Lung (tissue), 12 donors: Measurements from ENCODE around the gene ZNF71. TPM values are rescaled to one million over a fixed set of nuclear protein-coding genes. Genes with fewer than 3 reads are reported as not detected.
A peak's percentile ranks its signal among the peaks of the same experiment; 100 is the strongest.

Source experiments
- ATAC-seq: fragments of 200-7000 bp; cut with Tn5 transposase; one replicate; pipeline ENCODE4 v1.9.1; 2020; ENCODE audit warnings: moderate number of reproducible peaks; ENCODE audit not compliant: insufficient read depth, low FRiP score
- DNase-seq, 3 donors: peaks; one replicate each; pipeline ENCODE4 v3.0.0-alpha.2; 2013 to 2017
- H3K27ac ChIP-seq, 2 donors: one replicate each; pipeline ENCODE4 v1.5.1; 2013; ENCODE audit warnings: mild to moderate bottlenecking in 2 of 2, moderate library complexity in 2 of 2, control low read depth in 1 of 2, inconsistent platforms in 1 of 2, low read depth in 1 of 2, low read length in 1 of 2
- H3K27me3 ChIP-seq, 3 donors: one replicate each; pipeline ENCODE4 v1.5.1; 2013; ENCODE audit warnings: low read length in 2 of 3; ENCODE audit not compliant: control insufficient read depth in 3 of 3, insufficient read depth in 3 of 3
- H3K36me3 ChIP-seq, 4 donors: one replicate each; pipeline ENCODE4 v1.5.1; 2013; ENCODE audit warnings: low read length in 4 of 4, mild to moderate bottlenecking in 1 of 4, moderate library complexity in 1 of 4; ENCODE audit not compliant: control insufficient read depth in 4 of 4, insufficient read depth in 4 of 4
- H3K4me1 ChIP-seq, 5 donors: one replicate each; pipeline ENCODE4 v1.5.1; 2013; ENCODE audit warnings: low read length in 5 of 5, mild to moderate bottlenecking in 2 of 5, moderate library complexity in 1 of 5; ENCODE audit not compliant: control insufficient read depth in 5 of 5, insufficient read depth in 5 of 5
- H3K4me3 ChIP-seq: one replicate; pipeline ENCODE4 v1.5.1; 2013; ENCODE audit warnings: mild to moderate bottlenecking, control low read depth, moderate library complexity
- H3K9ac ChIP-seq, 2 donors: one replicate each; pipeline ENCODE4 v1.5.1; 2013; ENCODE audit warnings: low read length in 2 of 2, control low read depth in 1 of 2; ENCODE audit not compliant: insufficient read depth in 1 of 2
- H3K9me3 ChIP-seq, 4 donors: one replicate each; pipeline ENCODE4 v1.5.1; 2013; ENCODE audit warnings: low read length in 3 of 4, mild to moderate bottlenecking in 1 of 4, moderate library complexity in 1 of 4; ENCODE audit not compliant: control insufficient read depth in 4 of 4, insufficient read depth in 3 of 4
- WGBS, 2 donors: extraction: QIAGEN DNeasy Blood & Tissue Kit; methylation state at CpG; one replicate each; pipeline ENCODE4 v1.1.7; 2013; 5-methylcytosine and 5-hydroxymethylcytosine counted together
- polyA plus RNA-seq, 2 donors: library from polyadenylated mRNA; stranded (reverse); fragments of 200-250 nt; gene quantifications; one replicate each; pipeline ENCODE4 v1.2.1, GENCODE V29; 2013
- total RNA-seq, 2 donors: library from RNA; depleted of rRNA in 1 of 2; stranded (reverse); fragments of >200 nt in 1 of 2; gene quantifications; one replicate each; pipeline ENCODE4 v1.2.1, GENCODE V29; 2014 to 2021
- TF ChIP-seq, protein P1 (sequence below): IDR thresholded peaks from 2 replicates; pipeline ENCODE4 v1.5.1; 2012; ENCODE audit warnings: mild to moderate bottlenecking; ENCODE audit errors: control extremely low read depth, extremely low read depth
- donor health status: control.
- donor health status: control.
- donor health status: Bipolar disorder and iron deficiency.
- donor health status: healthy.
- donor health status: DM: yes; HTN: yes; CAD: no.

The ZNF71 gene
- total and polyA plus RNA-seq, 4 donors: 2.5 to 8.3 (median 5.8) TPM

GRCh38 chr19:56633021-56633420, 37.9 kb downstream of the ZNF71 start:
- Histone ChIP-seq H3K4me3 (no peak overlapping the region), H3K9ac (no peak overlapping the region), H3K27me3 (no peaks in the 10 kb centered on the region), H3K27ac (no peak overlapping the region), H3K9me3 (peaks cover 0 to 38% (median 16%) of the 10 kb centered on the region in 4 donors), H3K36me3 (no peaks in the 10 kb centered on the region), H3K4me1 (no peaks in the 10 kb centered on the region)
- DNase-seq (no peak), ATAC-seq (no peak)
- TF ChIP-seq, protein P1, sequence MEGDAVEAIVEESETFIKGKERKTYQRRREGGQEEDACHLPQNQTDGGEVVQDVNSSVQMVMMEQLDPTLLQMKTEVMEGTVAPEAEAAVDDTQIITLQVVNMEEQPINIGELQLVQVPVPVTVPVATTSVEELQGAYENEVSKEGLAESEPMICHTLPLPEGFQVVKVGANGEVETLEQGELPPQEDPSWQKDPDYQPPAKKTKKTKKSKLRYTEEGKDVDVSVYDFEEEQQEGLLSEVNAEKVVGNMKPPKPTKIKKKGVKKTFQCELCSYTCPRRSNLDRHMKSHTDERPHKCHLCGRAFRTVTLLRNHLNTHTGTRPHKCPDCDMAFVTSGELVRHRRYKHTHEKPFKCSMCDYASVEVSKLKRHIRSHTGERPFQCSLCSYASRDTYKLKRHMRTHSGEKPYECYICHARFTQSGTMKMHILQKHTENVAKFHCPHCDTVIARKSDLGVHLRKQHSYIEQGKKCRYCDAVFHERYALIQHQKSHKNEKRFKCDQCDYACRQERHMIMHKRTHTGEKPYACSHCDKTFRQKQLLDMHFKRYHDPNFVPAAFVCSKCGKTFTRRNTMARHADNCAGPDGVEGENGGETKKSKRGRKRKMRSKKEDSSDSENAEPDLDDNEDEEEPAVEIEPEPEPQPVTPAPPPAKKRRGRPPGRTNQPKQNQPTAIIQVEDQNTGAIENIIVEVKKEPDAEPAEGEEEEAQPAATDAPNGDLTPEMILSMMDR: no peak
- 21 to 26% methylated on average over 1 of the region's 1 CpG for WGBS, 2 donors

DNA sequence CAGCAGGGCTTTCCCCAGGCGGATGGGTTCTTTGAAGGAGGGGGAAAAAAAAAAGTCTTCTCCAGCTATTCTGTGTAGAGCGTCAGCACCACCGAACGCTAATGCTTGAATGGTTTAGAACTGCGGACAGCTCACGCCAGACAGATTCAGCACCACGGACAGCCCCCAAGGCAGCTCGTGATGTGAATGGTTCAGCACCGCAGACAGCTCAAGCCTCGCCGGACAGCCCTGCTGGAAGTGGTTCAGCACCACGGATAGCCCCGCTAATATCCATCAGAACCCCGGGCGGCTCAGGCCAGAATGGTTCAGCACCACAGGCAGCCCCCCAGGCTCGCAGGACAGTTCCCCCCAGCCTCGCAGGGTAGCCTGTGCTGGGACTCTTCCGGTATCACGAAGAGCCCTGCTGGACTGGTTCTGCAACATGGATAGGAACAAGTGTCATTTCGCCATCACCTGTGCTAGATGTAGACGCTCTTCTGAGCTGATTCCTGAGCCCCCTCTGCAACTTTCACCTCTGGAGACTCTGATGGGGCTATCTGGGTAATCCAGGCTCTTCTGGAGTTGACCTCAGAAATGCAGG, 43.0 kb downstream of the ZNF71 start:
- WGBS, 2 donors: 11 to 12% methylated on average over 21 of the region's 21 CpGs
- Histone ChIP-seq H3K36me3 (no peaks in the 10 kb centered on the region), H3K27ac (no peak overlapping the region), H3K27me3 (peaks cover 0 to 11% (median 3%) of the 10 kb centered on the region in 3 donors), H3K9me3 (peaks cover 0 to 20% (median 4%) of the 10 kb centered on the region in 4 donors), H3K4me1 (no peaks in the 10 kb centered on the region), H3K9ac (no peak overlapping the region), H3K4me3 (no peak overlapping the region)
- TF ChIP-seq, protein P1: no peak
- ATAC-seq (peak; percentile 53), DNase-seq (peak; percentile 93 to 97 (median 94))

- Histone ChIP-seq H3K9ac (no peak overlapping the region), H3K4me3 (no peak overlapping the region), H3K9me3 (peaks cover 0 to 23% (median under 1%) of the 10 kb centered on the region in 4 donors), H3K36me3 (no peaks in the 10 kb centered on the region), H3K27ac (no peak overlapping the region), H3K4me1 (no peaks in the 10 kb centered on the region), H3K27me3 (peaks cover 0 to 22% (median 3%) of the 10 kb centered on the region in 3 donors)
- TF ChIP-seq, protein P1: no peak
- DNase-seq (peak in 2 of 3 donors; percentile 48 to 57), ATAC-seq (no peak)
- 22 to 36% methylated on average over 7 of the region's 7 CpGs for WGBS, 2 donors
These were observed 44.1 kb downstream of the ZNF71 start for GRCh38 chr19:56639217-56639616.
